Right ventricle myocardium superior (tissue), 1 donor: Measurements from ENCODE around the gene TMEM221. TPM values are rescaled to one million over a fixed set of nuclear protein-coding genes. Genes with fewer than 3 reads are reported as not detected.

ENCODE experiments used
- ATAC-seq: fragments of 200-7000 bp; cut with Tn5 transposase; one replicate; pipeline ENCODE4 v1.9.1; 2020; ENCODE audit warnings: mild to moderate bottlenecking; ENCODE audit not compliant: poor library complexity
- DNase-seq: peaks from one replicate; pipeline ENCODE4 v3.0.0-alpha.2; 2020
- intact Hi-C: fragments of 100-400 bp; cut with DNase I; formaldehyde crosslinking; loops from one replicate; pipeline ENCODE4 v1.11.2; 2022
- long read RNA-seq: library from polyadenylated mRNA; unstranded; transcript quantifications from one replicate; pipeline ENCODE4 v2.0.0, GENCODE V29; 2021
- total RNA-seq: library from RNA; stranded (reverse); fragmentation: NEBNext Ultra II Directional; extraction: Animal tissue kit (Norgen Biotek cat#: 25700); gene quantifications from one replicate; pipeline ENCODE4 v1.2.1, GENCODE V29; 2021
- donor health status: DM: no; HTN: yes; CAD: no; lungs with severe emphysema.

The TMEM221 gene
- 0.11 TPM for total RNA-seq
- long read RNA-seq, result 0 reads

DNA sequence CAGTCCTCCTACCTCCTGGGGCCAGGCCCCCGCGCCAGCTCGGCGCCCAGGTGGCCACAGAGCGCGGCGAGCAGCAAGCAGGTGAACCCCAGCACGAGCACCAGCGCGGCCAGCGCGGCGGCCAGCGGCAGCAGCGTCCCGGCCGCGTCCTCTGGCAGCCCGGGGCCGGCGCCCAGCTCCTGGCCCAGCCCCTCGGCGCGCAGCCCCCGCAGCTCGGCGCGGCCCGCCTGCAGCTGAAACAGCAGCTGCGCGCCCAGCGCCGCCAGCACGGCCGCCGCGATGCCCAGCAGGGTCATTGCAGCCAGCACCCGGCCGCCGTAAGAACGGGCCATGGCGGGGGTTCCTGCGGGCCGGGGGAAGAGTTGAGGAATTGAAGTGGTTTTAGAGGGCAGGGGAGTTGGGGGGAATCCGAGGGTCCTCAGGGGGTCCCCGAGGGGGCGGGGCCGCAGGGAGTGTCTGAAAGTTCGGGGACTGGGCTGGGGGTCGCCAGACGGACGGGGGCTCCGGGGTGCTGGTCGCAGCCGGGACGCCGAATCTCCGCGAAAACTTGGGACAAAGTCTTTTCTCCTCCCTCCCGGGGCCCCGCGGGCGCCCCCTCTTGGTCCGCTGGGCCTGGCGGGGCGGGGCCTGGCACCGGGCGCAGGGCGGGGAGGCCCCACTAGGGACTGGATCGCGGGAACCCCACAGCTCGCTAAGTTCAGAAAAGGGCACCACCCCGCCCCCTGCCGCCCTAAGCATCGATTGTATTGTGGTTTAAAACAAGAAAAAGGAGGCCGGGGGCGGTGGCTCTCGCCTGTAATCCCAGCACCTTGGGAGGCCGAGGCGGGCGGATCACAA, at the start of gene TMEM221:
TSS of gene TMEM221 (minus strand) at position 538 of the 837 bp plus-strand sequence. CDS start at position 332, 206 bp downstream.
- peak; percentile 68 for DNase-seq

GRCh38 chr19:17497149-17497798, 48.8 kb upstream of the TMEM221 start:
- ATAC-seq (no peak), DNase-seq (no peak)
- intact Hi-C loops, result no loop called here

More for the DNA sequence above, at the start of gene TMEM221:
- peak; percentile 79 for ATAC-seq
- intact Hi-C loops, result no loop called here

GRCh38 chr19:17496337-17496997, 48.0 kb upstream of the TMEM221 start:
- peak; percentile 82 for DNase-seq
- ATAC-seq, result peak; percentile 70
- intact Hi-C loops, result no loop called here

GRCh38 chr19:17495639-17496296, 47.3 kb upstream of the TMEM221 start:
- DNase-seq, result no peak

DNA sequence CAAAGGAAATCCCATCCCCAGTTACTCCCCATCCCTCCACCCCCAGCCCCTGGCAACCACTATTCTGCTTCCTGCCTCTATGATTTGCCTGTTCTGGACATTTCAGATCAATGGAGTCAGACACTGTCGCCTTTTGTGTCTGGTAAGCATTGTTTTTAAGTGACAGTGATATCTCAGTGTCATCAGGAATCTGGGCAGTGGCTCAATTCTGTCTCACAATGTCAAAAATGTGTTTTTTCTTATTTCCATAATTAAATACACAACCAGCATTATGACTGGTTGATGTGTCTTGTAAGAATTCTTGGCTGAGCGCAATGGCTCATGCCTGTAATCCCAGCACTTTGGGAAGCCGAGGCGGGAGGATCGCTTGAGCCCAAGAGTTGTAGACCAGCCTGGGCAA, 42.8 kb upstream of the TMEM221 start:
- no peak for ATAC-seq
- no peak for DNase-seq
- intact Hi-C loops, result no loop called here

More at GRCh38 chr19:17495639-17496296, 47.3 kb upstream of the TMEM221 start:
- ATAC-seq, result no peak
- intact Hi-C loops, result no loop called here

DNA sequence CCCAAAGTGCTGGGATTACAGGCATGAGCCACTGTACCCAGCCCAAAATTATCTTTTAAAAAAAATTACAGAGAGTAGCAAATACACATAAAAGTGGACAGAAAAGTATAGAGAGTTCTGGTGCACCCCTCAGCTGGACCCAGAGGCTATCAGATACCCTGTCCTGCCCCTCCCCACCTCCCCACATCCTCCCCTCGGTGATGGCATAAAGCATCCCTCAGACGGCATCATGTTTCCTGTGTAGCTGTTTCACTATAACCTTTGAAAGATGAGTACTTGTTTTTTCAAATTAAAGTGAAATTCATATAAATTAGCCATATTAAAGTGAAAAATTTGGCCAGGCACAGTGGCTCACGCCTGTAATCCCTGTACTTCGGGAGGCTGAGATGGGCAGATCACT, 41.9 kb upstream of the TMEM221 start:
- ATAC-seq, result no peak
- no peak for DNase-seq
- intact Hi-C loops, result no loop called here

- DNase-seq, result no peak
- no peak for ATAC-seq
- intact Hi-C loops, result no loop called here
These were observed 41.0 kb upstream of the TMEM221 start for GRCh38 chr19:17489392-17490030.

DNA sequence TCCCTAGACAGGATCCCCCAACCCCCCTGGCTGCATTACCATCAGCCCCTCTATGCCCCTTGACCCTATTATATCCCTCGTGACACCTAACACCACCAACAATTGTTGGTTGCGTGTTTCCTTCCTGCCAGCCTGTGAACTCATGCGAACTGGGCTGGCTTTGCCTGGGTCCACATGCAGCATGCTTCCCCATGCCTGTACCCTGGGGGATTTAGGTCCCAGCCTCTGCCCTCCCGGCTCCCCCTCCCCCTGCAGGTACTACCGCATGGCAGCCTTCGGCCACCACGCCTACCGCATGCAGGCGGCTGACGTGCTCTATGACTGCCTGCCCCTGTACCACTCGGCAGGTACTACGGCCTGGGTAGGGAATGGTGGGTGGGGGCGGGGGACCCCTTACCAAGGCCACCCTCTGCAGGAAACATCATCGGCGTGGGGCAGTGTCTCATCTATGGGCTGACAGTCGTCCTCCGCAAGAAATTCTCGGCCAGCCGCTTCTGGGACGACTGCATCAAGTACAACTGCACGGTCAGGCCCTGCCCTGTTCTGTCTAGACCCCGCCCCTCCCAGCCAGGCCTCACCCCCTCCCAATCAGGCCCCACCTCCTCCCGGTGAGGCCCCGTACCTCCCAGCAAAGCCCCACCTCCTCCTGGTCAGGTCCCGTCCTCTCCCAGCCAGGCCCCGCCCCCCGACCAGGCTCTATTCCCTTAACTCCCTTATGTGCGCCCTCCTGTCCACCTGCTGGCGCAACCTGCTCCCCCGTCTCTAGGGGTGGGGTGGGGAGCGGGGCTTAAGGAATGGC, 40.3 kb upstream of the TMEM221 start:
- intact Hi-C loops, result no loop called here
- ATAC-seq, result peak; percentile 66
- peak; percentile 76 for DNase-seq

DNA sequence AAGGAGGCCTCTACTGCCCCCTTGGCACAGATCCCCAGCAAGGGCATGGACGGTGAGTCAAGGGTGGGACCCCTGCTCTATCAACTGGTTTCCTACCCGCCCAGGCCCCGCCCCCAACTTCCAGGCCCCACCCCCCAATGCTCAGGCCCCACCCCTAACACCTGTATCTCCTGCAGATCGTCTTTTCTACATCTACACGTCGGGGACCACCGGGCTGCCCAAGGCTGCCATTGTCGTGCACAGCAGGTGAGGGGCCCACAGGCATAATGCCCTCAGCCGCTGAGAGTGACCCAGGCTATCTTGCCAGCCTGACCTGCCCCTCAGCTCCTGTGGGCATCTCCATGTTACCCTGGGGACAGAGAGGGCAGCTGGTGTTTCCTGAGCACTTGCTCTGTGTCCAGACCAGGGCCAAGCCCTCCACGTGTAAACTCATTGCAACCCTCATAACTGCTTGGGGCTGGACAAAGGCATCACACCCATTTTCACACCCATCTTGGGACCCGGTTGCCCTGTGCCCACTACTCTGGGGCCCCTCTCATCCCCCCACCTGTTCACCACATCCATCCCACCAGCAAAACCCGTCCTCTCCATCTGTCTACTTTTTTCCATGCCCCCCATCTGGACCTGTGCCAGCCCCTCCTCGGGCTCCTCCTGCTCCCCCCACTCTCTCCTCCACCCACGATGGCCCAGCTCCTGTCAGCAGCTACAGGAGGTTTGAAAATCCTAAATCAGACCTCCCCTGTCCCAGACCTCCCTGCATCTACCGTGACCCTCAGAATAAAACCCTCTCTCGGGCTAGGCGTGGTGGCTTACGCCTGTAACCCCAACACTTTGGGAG, 39.0 kb upstream of the TMEM221 start:
- intact Hi-C loops, result no loop called here
- ATAC-seq (no peak), DNase-seq (no peak)

- intact Hi-C loops, result no loop called here
- DNase-seq (no peak), ATAC-seq (peak; percentile 13)
These were observed 38.2 kb upstream of the TMEM221 start for GRCh38 chr19:17486545-17487240.

- intact Hi-C loops, result no loop called here
- ATAC-seq (no peak), DNase-seq (no peak)
These were observed 36.2 kb upstream of the TMEM221 start for GRCh38 chr19:17484520-17485185.

DNA sequence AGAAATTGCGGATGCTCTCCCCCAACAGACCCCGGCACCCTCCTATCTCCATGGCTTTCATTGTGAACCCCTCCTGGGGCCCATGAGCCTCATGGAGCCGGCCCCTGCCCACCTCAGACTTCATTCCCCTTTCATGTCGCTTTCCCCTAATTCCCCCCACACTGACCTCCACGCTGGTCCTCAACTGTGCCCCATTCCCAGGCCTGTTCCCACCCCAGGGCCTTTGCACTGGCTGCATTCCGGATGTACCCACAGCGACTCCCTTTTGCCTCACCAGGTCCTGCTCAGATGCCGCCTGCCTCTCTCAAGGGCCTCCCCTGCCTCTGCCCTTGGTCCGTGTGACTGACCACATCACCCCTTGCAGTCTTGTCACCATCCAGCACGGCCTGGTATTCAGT, 35.1 kb upstream of the TMEM221 start:
- ATAC-seq (no peak), DNase-seq (no peak)
- intact Hi-C loops, result no loop called here

- intact Hi-C loops, result no loop called here
- no peak for ATAC-seq
- no peak for DNase-seq
These were observed 34.6 kb upstream of the TMEM221 start for GRCh38 chr19:17482877-17483604.

GRCh38 chr19:17481986-17482385, 33.5 kb upstream of the TMEM221 start:
- no peak for DNase-seq
- no peak for ATAC-seq
- intact Hi-C loops, result no loop called here

GRCh38 chr19:17479325-17479791, 30.9 kb upstream of the TMEM221 start:
- ATAC-seq (no peak), DNase-seq (no peak)
- intact Hi-C loops, result no loop called here
